K562 (cell line): ENCODE data around the gene RNASE13. TPM values are rescaled to one million over a fixed set of nuclear protein-coding genes. Genes with fewer than 3 reads are reported as not detected.

Source experiments
- HSF4 ChIP-seq: fragments of 250-450 bp; sonication (Bioruptor Pico); IDR thresholded peaks from 2 replicates; pipeline ENCODE4 v2.1.2; 2022; ENCODE audit warnings: mild to moderate bottlenecking, moderate library complexity, borderline replicate concordance
- ZBTB40 ChIP-seq, 2 experiments: fragments of 450-650 bp in 1 of 2; sonication (generic) in 1 of 2; formaldehyde crosslinking in 1 of 2; IDR thresholded peaks; 2 replicates each; pipeline versions ENCODE4 v1.7.1 to v1.9.0; 2016 to 2022; ENCODE audit warnings: inconsistent platforms in 1 of 2, mild to moderate bottlenecking in 1 of 2, missing genetic modification reagents in 1 of 2
- ZNF764 ChIP-seq: fragments of 250-450 bp; sonication (Bioruptor Pico); IDR thresholded peaks from 2 replicates; pipeline ENCODE4 v1.4.0; 2020; ENCODE audit warnings: low read depth, mild to moderate bottlenecking, moderate library complexity
- polyA plus RNA-seq, 8 experiments: library from polyadenylated mRNA; depleted of rRNA in 4 of 8; stranded (reverse) in 5 of 8; unstranded in 3 of 8; fragments of >200 nt; fragmentation: Nextera tagmentation in 2 of 8; fragmentation: Illumina TruSeq in 1 of 8; extraction: Ambion mirVana in 2 of 8; extraction: Trizol in 1 of 8; gene quantifications; 2 replicates each; pipeline versions ENCODE4 v1.2.1 to v1.2.3, GENCODE V29; 2011 to 2014; ENCODE audit warnings: inconsistent platforms in 1 of 8, missing spikeins in 1 of 8
- total RNA-seq, 7 experiments: library from RNA; depleted of rRNA in 6 of 7; stranded (reverse); fragments of >200 nt in 6 of 7; fragmentation: Illumina TruSeq in 2 of 7; extraction: Trizol in 2 of 7; gene quantifications; 2 replicates each; pipeline versions ENCODE4 v1.2.1 to v1.2.3, GENCODE V29; 2011 to 2021; ENCODE audit warnings: low replicate concordance in 1 of 7
- TF ChIP-seq, protein P1 (sequence below): fragments of 250-450 bp; sonication (Bioruptor Pico); IDR thresholded peaks from 2 replicates; pipeline ENCODE4 v1.4.0; 2020
- TF ChIP-seq, protein P2 (sequence below): sonication (generic); formaldehyde crosslinking; IDR thresholded peaks from 2 replicates; pipeline ENCODE4 v1.9.0; 2022; ENCODE audit warnings: mild to moderate bottlenecking, missing genetic modification reagents

The RNASE13 gene
- total and polyA plus RNA-seq, 9 of the 15 experiments (the other 6 are each of a cell fraction or from before 2014, with no cell fraction given), result not detected

GRCh38 chr14:20996521-20996920, 38.1 kb downstream of the RNASE13 start (continued):
- TF ChIP-seq ZBTB40 (IDR thresholded peaks at IDR 0.05), result no peak
- no peak for TF ChIP-seq ZBTB40 (CRISPR knock-in tag; IDR thresholded peaks at IDR 0.05)
- no peak for TF ChIP-seq ZNF764 (CRISPR knock-in tag)
- TF ChIP-seq, protein P1, sequence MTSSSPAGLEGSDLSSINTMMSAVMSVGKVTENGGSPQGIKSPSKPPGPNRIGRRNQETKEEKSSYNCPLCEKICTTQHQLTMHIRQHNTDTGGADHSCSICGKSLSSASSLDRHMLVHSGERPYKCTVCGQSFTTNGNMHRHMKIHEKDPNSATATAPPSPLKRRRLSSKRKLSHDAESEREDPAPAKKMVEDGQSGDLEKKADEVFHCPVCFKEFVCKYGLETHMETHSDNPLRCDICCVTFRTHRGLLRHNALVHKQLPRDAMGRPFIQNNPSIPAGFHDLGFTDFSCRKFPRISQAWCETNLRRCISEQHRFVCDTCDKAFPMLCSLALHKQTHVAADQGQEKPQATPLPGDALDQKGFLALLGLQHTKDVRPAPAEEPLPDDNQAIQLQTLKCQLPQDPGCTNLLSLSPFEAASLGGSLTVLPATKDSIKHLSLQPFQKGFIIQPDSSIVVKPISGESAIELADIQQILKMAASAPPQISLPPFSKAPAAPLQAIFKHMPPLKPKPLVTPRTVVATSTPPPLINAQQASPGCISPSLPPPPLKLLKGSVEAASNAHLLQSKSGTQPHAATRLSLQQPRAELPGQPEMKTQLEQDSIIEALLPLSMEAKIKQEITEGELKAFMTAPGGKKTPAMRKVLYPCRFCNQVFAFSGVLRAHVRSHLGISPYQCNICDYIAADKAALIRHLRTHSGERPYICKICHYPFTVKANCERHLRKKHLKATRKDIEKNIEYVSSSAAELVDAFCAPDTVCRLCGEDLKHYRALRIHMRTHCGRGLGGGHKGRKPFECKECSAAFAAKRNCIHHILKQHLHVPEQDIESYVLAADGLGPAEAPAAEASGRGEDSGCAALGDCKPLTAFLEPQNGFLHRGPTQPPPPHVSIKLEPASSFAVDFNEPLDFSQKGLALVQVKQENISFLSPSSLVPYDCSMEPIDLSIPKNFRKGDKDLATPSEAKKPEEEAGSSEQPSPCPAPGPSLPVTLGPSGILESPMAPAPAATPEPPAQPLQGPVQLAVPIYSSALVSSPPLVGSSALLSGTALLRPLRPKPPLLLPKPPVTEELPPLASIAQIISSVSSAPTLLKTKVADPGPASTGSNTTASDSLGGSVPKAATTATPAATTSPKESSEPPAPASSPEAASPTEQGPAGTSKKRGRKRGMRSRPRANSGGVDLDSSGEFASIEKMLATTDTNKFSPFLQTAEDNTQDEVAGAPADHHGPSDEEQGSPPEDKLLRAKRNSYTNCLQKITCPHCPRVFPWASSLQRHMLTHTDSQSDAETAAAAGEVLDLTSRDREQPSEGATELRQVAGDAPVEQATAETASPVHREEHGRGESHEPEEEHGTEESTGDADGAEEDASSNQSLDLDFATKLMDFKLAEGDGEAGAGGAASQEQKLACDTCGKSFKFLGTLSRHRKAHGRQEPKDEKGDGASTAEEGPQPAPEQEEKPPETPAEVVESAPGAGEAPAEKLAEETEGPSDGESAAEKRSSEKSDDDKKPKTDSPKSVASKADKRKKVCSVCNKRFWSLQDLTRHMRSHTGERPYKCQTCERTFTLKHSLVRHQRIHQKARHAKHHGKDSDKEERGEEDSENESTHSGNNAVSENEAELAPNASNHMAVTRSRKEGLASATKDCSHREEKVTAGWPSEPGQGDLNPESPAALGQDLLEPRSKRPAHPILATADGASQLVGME, result no peak
- no peak for TF ChIP-seq HSF4 (CRISPR knock-in tag)
- TF ChIP-seq, protein P2, sequence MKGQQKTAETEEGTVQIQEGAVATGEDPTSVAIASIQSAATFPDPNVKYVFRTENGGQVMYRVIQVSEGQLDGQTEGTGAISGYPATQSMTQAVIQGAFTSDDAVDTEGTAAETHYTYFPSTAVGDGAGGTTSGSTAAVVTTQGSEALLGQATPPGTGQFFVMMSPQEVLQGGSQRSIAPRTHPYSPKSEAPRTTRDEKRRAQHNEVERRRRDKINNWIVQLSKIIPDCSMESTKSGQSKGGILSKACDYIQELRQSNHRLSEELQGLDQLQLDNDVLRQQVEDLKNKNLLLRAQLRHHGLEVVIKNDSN (CRISPR knock-in tag), result no peak
